Astrocyte (in vitro differentiated cells and primary cell): Measurements from ENCODE around the gene ZMIZ1. TPM values are rescaled to one million over a fixed set of nuclear protein-coding genes. Genes with fewer than 3 reads are reported as not detected.

Experiments
- DNase-seq: peaks from one replicate; pipeline ENCODE4 v3.0.0-alpha.2; 2010; ENCODE audit warnings: low read depth
- FAIRE-seq: peaks from 2 replicates; lab custom pipeline; 2011; peaks lifted over from hg19 to GRCh38; lab: Jason Lieb, UNC
- H2AFZ ChIP-seq: 2 replicates; pipeline ENCODE4 v1.6.0; 2012; ENCODE audit warnings: low read depth, low read length, inconsistent platforms
- H3K27ac ChIP-seq: 2 replicates; pipeline ENCODE4 v1.5.1; 2011; ENCODE audit warnings: low read depth, low read length, inconsistent platforms
- H3K27me3 ChIP-seq: 2 replicates; pipeline ENCODE4 v1.6.0; 2011; ENCODE audit warnings: low read length, inconsistent platforms; ENCODE audit not compliant: insufficient read depth
- H3K36me3 ChIP-seq: 2 replicates; pipeline ENCODE4 v1.5.1; 2011; ENCODE audit warnings: low read length, inconsistent platforms; ENCODE audit not compliant: insufficient read depth
- H3K4me1 ChIP-seq: 2 replicates; pipeline ENCODE4 v1.5.1; 2011; ENCODE audit warnings: low read length, inconsistent platforms; ENCODE audit not compliant: insufficient read depth
- H3K4me2 ChIP-seq: 2 replicates; pipeline ENCODE4 v1.6.0; 2012; ENCODE audit warnings: low read length, inconsistent platforms
- H3K4me3 ChIP-seq: 2 replicates; pipeline ENCODE4 v1.5.1; 2011; ENCODE audit warnings: low read depth, mild to moderate bottlenecking, low read length, inconsistent platforms; ENCODE audit not compliant: insufficient read depth
- H3K79me2 ChIP-seq: 2 replicates; pipeline ENCODE4 v1.6.0; 2012; ENCODE audit warnings: mild to moderate bottlenecking, low read length, inconsistent platforms; ENCODE audit not compliant: insufficient read depth
- H3K9ac ChIP-seq: 2 replicates; pipeline ENCODE4 v1.6.0; 2012; ENCODE audit warnings: mild to moderate bottlenecking, low read length, inconsistent platforms
- H3K9me3 ChIP-seq: 2 replicates; pipeline ENCODE4 v1.5.1; 2012; ENCODE audit warnings: low read depth, mild to moderate bottlenecking, low read length, inconsistent platforms; ENCODE audit not compliant: insufficient read depth
- H4K20me1 ChIP-seq: 2 replicates; pipeline ENCODE4 v1.6.0; 2012; ENCODE audit warnings: low read length, inconsistent platforms; ENCODE audit not compliant: insufficient read depth
- H3K27ac Mint-ChIP-seq: one replicate; pipeline ENCODE4 v1.8.0; 2021; ENCODE audit warnings: mild to moderate bottlenecking, mixed read lengths; ENCODE audit not compliant: unreplicated experiment
- H3K27me3 Mint-ChIP-seq: one replicate; pipeline ENCODE4 v1.8.0; 2021; ENCODE audit warnings: low read depth, mixed read lengths; ENCODE audit not compliant: unreplicated experiment
- H3K36me3 Mint-ChIP-seq: one replicate; pipeline ENCODE4 v1.8.0; 2021; ENCODE audit warnings: low read depth, mixed read lengths; ENCODE audit not compliant: unreplicated experiment
- H3K4me1 Mint-ChIP-seq: one replicate; pipeline ENCODE4 v1.8.0; 2021; ENCODE audit warnings: low read depth, mixed read lengths; ENCODE audit not compliant: unreplicated experiment
- H3K4me3 Mint-ChIP-seq: one replicate; pipeline ENCODE4 v1.8.0; 2021; ENCODE audit warnings: mild to moderate bottlenecking, moderate library complexity, mixed read lengths; ENCODE audit not compliant: unreplicated experiment
- H3K9me3 Mint-ChIP-seq: one replicate; pipeline ENCODE4 v1.8.0; 2021; ENCODE audit warnings: mild to moderate bottlenecking, mixed read lengths; ENCODE audit not compliant: unreplicated experiment
- CTCF ChIP-seq: IDR thresholded peaks from 2 replicates; pipeline ENCODE4 v1.5.1; 2011; ENCODE audit warnings: low read depth, mild to moderate bottlenecking, inconsistent platforms, low read length, moderate library complexity; ENCODE audit not compliant: insufficient read depth
- EZH2 ChIP-seq: IDR thresholded peaks from 2 replicates; pipeline ENCODE4 v1.6.1; 2012; ENCODE audit warnings: mild to moderate bottlenecking, low read length, inconsistent platforms; ENCODE audit not compliant: insufficient read depth
- total RNA-seq: library from RNA; stranded (reverse); gene quantifications from 2 replicates; pipeline ENCODE4 v1.2.1, GENCODE V29; 2021

The ZMIZ1 gene
- total RNA-seq, 1 donor from 2014 or later, result 45.5 TPM

GRCh38 chr10:79142522-79143309 is 74.0 kb downstream of the ZMIZ1 start:
- peak overlapping the region; percentile 61 for H3K4me2 ChIP-seq
- Mint-ChIP-seq H3K27me3 (no peaks in the 10 kb centered on the region), H3K9me3 (no peaks in the 10 kb centered on the region), H3K4me1 (peaks cover 53% of the 10 kb centered on the region), H3K4me3 (no peak overlapping the region), H3K36me3 (peaks cover 18% of the 10 kb centered on the region), H3K27ac (peak overlapping the region; percentile 18)
- H3K9ac ChIP-seq, result peak overlapping the region; percentile 80
- H3K4me3 ChIP-seq, result no peak overlapping the region
- peak overlapping the region; percentile 94 for H3K27ac ChIP-seq
- H4K20me1 ChIP-seq, result peaks cover 11% of the 10 kb centered on the region
- peaks cover 81% of the 10 kb centered on the region for H3K79me2 ChIP-seq
- DNase-seq (no peak), FAIRE-seq (no peak)
- H3K27me3 ChIP-seq, result no peaks in the 10 kb centered on the region
- no peak for TF ChIP-seq CTCF
- TF ChIP-seq EZH2, result no peak
- no peak overlapping the region for H2AFZ ChIP-seq
- no peaks in the 10 kb centered on the region for H3K9me3 ChIP-seq
- peaks cover 12% of the 10 kb centered on the region for H3K36me3 ChIP-seq
- peaks cover 79% of the 10 kb centered on the region for H3K4me1 ChIP-seq

DNA sequence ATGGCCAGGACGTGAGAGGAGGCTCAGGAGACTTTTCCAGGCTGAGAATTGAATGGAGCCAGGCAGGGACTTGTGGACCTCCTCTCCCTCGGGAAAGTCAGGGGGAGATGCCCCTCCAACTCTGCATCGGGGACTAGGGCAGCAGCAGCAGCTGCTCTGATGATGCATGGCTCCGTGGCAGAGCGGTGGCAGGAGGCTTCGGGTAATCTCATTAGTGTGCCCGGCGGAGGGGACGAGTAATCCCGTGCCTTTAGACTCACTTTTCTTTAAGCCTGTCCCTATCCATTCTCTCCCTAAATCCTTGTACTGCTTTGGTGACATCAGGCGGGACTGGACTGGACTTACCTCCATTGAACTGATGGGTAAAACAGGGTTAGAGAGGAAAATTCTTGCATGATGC is 75.1 kb downstream of the ZMIZ1 start:
- Histone ChIP-seq H3K36me3 (peaks cover 12% of the 10 kb centered on the region), H3K4me1 (peaks cover 77% of the 10 kb centered on the region), H3K9me3 (no peaks in the 10 kb centered on the region), H3K4me2 (peak overlapping the region; percentile 76), H3K79me2 (peaks cover 87% of the 10 kb centered on the region), H2AFZ (no peak overlapping the region), H3K9ac (peak overlapping the region; percentile 75), H4K20me1 (peaks cover 11% of the 10 kb centered on the region), H3K27me3 (no peaks in the 10 kb centered on the region), H3K4me3 (no peak overlapping the region), H3K27ac (peak overlapping the region; percentile 70)
- Mint-ChIP-seq H3K27me3 (no peaks in the 10 kb centered on the region), H3K4me3 (no peak overlapping the region), H3K9me3 (no peaks in the 10 kb centered on the region), H3K4me1 (peaks cover 44% of the 10 kb centered on the region), H3K27ac (no peak overlapping the region), H3K36me3 (peaks cover 20% of the 10 kb centered on the region)
- DNase-seq (no peak), FAIRE-seq (no peak)
- TF ChIP-seq EZH2, result no peak
- no peak for TF ChIP-seq CTCF
